ENCODE results near the gene LRRC8B.

Gene LRRC8B

DNA sequence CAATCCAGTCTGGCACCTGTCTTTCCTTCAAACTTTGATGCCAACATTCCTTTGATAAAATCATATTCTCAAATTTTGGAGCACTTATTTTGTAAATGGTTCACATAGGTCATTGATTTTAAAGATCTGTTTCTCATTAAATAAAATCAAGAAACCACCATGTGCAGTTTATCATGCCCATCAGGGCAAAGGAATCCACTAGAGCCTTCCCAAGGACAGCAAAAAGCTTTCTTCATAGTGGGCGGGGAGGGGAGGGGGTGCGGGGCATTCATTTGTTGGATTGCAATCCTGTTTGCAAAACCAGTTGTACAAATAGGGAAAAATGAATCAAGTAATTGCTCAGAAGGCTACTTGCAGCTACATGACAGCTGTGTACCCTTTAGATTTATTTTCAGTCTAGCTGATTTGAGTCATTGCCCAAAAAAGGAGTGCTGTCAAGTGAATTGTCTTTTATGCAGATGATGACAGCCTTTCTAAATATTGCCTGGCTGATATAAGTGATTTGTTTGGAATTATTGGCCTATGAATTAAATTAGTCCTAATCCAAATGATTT is 23.0 kb downstream of the LRRC8B start:
- no peak for DNase-seq (ENCODE audit: low read depth in 2 of 2)

GRCh38 chr1:89548122-89548857 is 23.7 kb downstream of the LRRC8B start:
- no peak for DNase-seq (ENCODE audit: low read depth in 2 of 2)

DNA sequence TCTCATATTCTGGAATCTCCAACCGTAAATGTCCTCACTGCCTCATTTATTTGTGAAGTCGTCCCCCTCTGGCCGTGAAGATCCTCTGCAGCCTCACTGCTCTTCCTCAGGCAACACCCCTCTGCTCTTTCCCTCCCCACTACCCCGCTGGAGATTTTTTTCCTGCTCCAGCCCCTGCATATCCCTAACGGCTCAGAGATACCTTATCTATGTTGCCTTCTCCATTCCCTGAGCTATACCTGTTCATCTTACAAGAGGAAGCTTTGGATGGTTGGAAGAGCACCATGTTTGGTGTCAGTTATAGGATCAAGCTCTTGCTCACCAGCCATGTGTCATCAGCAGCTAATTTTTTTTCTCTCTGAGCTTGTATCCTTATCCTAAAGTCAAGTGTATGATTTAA is 26.4 kb downstream of the LRRC8B start:
- no peak for DNase-seq (ENCODE audit: low read depth in 2 of 2)

DNA sequence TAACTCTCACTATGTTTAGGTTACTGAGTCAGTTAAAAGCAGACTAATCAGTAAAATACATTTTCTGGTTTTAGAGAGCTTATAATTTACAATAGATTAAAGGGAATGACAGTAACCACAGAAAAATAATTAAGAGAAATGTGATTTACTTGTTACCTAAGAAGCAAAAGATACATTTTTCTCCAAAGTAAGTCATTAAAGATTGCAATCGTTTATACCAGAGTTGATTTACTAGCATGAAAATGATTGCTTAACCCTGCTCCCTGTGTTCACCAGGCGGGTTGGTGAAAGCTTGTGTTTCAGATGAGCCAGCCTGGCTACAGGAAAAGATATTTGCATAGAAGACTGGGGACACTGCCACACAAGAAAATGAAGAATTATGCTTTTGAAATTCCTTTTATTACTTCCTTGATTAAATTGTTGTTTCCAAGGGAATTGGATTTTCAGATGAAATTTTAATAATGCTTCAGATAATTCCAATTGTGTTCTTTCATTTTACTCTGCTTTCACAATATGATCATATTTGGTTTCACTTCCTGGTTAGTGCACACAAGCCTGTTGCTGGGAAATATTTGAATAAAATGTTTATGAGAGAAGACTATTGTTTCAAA is 27.9 kb downstream of the LRRC8B start:
- no peak for DNase-seq (ENCODE audit: low read depth in 2 of 2)

GRCh38 chr1:89553157-89553556 is 28.5 kb downstream of the LRRC8B start:
- DNase-seq (ENCODE audit: low read depth in 2 of 2) = no peak

- DNase-seq (ENCODE audit: low read depth in 2 of 2) = no peak
Measured at GRCh38 chr1:89555550-89555949, 30.9 kb downstream of the LRRC8B start.

DNA sequence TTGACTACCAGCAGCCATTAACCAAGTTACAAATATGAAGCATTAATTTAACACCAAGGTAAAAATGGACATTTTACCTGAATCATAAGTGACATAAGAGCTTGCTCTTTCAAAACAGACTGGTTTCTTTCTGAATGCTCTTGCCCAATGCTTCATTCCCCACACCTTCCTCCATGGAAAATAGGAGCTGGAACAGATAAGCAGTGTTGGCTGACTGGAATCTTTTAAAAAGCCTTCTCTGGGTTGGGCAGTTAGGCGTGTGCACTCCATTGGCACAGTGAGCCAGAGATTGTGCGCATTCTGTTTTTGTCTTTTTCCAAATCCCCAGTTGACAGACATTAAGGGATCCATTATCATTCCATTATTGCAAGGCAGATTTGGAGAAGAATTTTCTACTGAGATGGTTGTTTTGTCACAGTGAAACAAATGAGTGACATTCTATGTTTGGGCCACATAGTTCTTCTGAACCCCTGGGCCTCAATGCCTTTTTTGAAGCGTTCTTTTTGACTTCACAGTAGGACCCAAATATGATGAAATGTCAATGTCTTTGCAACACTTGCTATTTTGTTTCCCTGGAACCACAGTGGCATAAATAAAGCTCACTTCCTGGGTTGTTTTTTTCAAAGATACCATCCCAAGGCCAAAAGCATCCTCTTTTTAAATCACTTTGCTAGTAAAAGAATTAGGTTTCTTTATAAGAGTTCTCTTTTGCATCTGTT is 32.3 kb downstream of the LRRC8B start:
- DNase-seq (ENCODE audit: low read depth in 2 of 2) = no peak

GRCh38 chr1:89557445-89557825 is 32.8 kb downstream of the LRRC8B start:
- DNase-seq (ENCODE audit: low read depth in 2 of 2) = no peak

DNA sequence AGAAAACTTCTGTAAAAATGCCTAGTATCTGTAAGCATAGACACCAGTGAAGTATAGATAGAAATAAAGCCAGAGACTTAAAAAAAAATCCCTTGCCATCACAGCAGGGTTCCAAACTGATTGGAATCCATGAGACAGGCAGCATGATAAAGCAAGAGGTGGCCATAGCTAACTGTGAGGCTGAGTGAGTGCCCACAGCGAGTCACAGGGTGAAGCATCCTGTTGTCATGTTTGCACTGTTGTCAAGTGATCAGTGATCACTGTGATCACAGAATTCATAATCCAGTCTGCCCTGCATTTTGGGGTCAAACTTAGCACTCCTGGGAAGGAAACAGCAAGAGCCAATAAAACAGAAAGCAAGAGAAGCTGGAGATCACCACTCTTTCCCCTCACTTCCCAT is 33.3 kb downstream of the LRRC8B start:
- DNase-seq (ENCODE audit: low read depth in 2 of 2) = no peak

GRCh38 chr1:89563957-89564604 is 39.5 kb downstream of the LRRC8B start:
- DNase-seq (ENCODE audit: low read depth in 2 of 2) = no peak

- no peak for DNase-seq (ENCODE audit: low read depth in 2 of 2)
Measured at GRCh38 chr1:89565521-89565920, 40.9 kb downstream of the LRRC8B start.

DNA sequence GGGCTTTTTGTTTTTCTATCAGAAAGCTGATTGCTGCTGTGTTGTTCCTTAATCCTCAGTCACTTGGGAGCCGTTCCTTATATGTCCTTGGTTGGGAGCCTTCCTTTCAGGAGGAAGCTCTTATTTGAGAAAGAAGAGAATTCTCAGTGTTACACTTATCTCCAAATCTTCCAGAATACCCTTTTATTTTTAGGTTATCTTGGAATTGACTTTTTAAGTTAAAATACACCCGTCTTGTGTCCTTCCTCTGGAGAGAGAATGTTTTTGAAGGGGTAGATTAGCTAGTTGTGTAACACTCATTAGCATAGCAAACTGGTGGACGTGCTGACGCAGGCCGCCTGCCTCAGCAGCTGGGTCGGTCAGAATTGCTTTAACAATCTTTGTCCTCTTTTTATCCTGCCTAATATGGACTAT is 42.1 kb downstream of the LRRC8B start:
- no peak for DNase-seq (ENCODE audit: low read depth in 2 of 2)

GRCh38 chr1:89567797-89568196 is 43.2 kb downstream of the LRRC8B start:
- DNase-seq (ENCODE audit: low read depth in 2 of 2) = no peak

DNA sequence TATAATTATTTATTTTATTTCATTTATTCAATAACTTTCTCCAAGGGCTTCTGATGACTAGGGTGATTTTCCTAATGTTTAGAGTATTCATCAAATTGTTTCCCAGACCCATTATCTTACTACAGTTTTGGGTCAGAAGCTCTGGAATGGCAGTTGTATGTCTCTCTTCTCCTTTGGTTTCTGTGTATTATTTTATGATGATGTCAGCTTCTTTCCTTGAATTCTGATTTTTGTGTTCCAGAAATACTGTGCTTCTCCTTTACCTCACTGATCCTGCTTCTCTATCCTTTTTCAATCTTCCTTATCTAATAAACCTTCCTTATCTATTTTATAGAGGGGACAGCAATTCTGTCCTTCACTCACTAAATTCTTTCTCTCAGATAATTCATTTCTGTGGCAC is 48.8 kb downstream of the LRRC8B start:
- DNase-seq (ENCODE audit: low read depth in 2 of 2) = no peak

GRCh38 chr1:89574621-89575020 is 50.0 kb downstream of the LRRC8B start:
- DNase-seq (ENCODE audit: low read depth in 2 of 2) = no peak

- no peak for DNase-seq (ENCODE audit: low read depth in 2 of 2)
Measured at GRCh38 chr1:89575207-89575606, 50.6 kb downstream of the LRRC8B start.

DNA sequence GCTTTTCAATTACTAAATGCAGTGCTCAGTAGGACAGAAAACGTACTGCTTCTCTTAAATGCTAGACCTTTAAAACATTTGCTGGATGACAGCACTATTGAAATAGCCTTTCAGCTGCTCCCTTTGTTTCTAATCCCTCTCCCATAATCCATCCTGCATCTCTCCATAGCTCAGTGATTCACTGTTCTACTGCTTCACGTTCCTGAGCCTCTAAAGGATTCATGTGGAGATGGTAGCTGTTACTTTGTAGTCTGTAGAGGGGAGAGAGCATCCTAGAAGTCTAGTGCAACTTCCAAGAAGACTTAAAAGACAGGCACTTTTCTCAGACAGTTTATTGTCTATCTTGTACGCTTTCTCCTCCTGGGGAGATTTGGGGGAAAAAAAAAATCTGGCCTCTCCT is 51.4 kb downstream of the LRRC8B start:
- DNase-seq (ENCODE audit: low read depth in 2 of 2) = no peak

- DNase-seq (ENCODE audit: low read depth in 2 of 2) = no peak
Measured at GRCh38 chr1:89578151-89578550, 53.5 kb downstream of the LRRC8B start.

GRCh38 chr1:89578946-89579684 is 54.5 kb downstream of the LRRC8B start:
- DNase-seq (ENCODE audit: low read depth in 2 of 2) = no peak

DNA sequence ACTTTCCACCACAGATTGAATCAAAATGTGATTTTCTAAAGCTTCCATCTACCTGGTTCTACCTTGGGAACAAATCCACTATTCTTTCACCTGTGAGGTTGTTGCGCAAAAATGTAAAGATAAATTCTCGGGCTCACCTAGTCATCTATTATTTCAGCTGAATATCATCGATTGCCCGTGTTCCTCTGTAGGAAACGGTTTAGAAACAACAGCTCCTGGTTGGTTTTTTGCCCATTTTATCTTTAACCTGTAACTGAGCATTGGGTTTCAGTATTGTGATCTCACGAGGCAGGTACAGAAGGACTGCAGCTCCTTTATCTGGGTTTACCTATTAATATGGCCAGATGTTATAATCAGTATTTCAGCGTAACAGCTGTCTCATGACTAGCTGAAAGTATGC is 55.4 kb downstream of the LRRC8B start:
- DNase-seq (ENCODE audit: low read depth in 2 of 2) = no peak

GRCh38 chr1:89581859-89582258 is 57.2 kb downstream of the LRRC8B start:
- no peak for DNase-seq (ENCODE audit: low read depth in 2 of 2)

GRCh38 chr1:89582571-89582970 is 57.9 kb downstream of the LRRC8B start:
- no peak for DNase-seq (ENCODE audit: low read depth in 2 of 2)
